ENCODE data around the gene OTUD7B.
"Not testable (repeated sequence)": the region's sequence is repeated elsewhere in the genome, so short reads cannot be mapped to it uniquely, and the experiment has no call there.

OTUD7B gene

DNA sequence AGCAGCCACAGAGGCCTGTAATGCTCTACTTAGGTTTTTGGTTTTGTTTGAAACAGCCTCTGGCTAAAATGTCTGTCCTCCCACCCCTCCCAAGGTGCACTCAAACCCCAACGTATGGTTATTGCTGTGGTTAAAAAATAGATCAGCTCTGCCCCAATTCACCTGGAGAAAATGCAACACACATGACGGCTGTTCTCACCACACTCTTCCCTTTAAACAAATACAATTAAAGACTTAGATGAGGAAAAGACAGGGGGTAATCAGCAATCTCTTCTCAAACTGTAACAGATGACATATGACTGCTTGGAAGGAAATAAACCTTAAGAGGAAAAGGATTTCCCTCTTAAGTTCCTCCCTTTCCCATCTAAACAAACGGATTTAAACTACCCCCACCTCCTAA, 67.6 kb downstream of the OTUD7B start:
- DNase-seq, result no peak

DNA sequence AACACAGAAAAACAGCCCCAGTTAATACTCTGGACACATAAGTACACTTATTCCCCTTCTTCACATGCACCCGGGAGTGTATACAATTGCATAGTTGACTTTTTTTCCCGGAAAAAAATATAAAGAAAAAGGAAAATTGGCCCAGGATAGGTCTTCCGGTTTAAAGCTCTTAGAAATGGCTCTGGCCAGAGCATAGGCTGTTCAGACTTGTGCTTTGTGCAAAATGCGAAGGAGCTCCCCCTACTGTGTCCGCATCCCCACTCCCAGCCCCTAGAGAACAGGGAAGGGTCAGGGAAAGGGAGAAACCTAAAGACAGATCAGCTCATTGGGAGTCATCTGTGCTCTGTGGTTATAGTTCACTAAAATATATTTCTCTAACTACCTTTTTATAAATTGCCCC, 68.3 kb downstream of the OTUD7B start:
- DNase-seq, result peak in 1 of 3 donors; percentile 34

DNA sequence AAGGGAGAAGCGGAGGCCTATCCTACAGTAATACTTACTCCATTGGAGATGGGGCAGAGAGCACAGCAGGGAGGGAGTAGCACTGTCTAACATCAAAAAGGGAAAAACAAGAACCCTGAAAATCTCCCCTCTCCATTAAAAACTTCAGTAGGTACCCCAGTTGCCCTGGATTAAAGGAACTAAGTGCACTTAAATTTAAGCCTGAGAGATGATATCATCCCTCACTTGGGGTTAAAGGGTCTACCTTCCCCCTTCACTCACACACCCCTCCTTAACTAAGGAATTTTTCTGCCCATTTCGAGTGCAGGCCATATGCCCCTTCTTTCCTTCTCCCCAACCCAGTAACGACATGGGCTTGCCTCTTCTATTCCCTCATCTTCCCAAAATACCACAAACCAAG, 70.1 kb downstream of the OTUD7B start:
- no peak for DNase-seq

DNA sequence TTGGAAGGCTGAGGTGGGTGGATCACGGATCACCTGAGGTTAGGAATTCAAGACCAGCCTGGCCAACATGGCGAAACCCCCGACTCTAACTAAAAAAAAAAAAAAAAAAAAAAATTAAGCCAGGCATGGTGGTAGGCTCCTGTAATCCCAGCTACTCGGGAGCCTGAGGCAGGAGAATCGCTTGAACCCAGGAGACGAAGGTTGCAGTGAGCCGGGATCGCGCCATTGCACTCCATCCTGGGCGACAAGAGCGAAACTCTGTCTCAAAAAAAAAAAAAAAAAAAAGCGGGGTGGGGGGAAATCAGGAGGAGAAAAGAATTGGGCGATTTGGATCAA, 71.9 kb downstream of the OTUD7B start:
- not testable (repeated sequence) for DNase-seq

DNA sequence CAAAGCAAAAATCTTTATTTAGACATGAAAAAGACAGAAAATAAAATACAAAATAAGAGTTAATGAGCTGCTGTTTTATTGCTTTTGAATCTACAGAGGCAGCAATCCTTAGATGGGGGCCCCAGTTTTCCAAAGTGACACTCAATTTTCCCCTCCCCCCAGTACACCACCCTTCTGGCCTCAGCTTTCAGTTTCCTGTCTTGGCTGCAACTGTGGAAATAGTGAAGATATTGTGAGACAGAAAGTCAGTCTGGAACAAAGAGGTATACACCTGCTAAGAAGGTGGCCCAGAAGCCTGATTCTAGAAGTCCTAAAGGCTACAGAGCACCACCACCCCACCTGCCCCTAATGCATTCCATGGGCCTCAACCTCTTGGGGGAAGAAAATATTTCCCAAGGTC, 72.8 kb downstream of the OTUD7B start:
- no peak for DNase-seq

DNA sequence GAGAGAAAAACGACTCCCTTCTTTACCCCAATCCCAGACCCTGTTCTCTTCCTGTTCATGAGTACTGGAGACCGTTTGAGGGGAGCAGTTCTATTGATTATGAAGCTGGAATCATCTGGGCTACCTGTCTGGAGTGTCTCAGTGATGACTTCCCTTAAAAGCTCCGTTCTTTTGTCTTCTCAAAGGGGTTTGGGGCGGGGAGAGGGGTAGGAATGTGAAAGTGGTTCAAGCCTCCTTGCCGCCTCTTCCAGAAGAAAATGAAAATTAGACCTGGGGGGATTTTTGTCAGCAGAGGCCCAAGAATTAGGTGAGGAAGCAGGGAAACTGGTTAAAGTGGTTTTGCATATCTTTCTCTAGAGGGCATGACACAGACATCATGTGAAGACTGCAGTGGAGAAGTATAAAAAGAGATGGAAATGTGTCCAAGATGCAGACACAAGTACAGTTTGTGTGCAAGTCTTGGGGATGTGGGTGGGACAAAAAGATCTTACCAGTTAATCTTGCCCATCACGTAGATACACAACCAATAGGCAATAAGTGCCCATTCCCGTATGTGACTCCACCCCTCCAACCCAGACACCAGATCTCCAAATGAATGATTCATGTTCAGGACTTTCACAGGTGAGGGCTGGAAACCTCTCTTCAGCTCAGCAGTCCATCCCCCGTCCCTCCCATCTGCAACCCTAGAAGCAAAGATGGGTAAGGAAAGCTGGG, 73.4 kb downstream of the OTUD7B start:
- peak; percentile 44 to 58 (median 53) for DNase-seq

DNA sequence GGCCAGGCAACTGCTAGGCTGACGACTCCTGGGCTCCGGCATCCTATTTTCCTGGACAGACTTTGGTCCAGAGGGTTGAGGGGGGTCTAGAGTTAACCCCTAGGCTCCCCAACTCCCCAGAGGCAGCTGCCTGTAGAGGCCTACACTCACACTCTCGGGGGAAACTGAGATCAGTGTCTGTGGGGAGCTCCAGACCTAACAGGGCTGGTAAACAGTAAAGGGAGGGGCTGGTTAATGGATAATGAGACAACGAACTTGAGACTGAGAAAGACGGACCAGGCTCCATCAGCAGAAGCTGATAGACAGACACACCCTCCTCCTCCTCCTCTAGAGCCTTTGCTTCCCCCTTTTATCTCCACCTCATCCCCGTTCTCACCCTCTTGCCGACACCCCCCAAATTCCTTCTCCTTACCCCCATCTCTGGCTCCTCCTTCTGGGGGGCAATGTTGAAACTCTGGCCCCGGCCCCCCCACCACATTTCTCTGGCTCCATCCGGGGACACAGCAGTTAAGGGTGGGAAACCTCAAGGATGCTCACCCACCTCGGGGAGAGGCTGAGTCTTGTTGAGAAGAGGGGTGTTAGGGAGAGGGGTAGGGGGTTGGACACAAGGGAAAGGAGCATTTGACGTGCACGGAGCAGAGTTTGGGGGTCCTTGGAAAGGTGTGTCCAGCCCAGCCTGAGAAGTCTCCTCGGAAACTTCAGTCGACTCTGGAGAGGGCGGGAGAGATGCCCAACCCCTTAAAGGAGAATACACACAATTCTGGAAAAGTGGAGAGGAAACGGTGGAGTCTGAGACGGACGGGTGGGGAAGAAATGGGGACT, 74.1 kb downstream of the OTUD7B start, which contains the start of gene MTMR11:
Gene MTMR11, minus strand, starts transcription at position 710 of the 822 bp plus-strand sequence. Its CDS starts 232 bp downstream, at position 478.
- DNase-seq, result no peak

DNA sequence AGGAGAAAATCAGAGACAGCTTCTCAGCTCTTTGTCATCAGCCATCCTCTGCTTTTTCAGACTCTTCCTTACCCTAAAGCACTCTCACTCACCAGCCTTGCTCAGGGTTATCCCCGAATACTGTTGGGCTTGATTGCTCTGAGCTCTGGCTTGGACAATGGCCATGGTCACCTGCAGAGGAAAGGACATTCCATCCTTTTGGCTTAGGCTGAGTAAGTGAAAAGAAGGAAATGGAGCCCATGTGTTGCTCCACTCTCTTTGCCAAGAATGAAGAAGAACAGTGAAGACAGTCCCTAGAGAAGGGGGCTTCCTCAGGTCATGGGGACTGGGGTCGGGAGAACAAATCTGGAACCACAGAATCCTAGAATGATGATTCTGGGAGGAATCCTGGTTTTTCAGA, 76.2 kb downstream of the OTUD7B start:
- no peak for DNase-seq

DNA sequence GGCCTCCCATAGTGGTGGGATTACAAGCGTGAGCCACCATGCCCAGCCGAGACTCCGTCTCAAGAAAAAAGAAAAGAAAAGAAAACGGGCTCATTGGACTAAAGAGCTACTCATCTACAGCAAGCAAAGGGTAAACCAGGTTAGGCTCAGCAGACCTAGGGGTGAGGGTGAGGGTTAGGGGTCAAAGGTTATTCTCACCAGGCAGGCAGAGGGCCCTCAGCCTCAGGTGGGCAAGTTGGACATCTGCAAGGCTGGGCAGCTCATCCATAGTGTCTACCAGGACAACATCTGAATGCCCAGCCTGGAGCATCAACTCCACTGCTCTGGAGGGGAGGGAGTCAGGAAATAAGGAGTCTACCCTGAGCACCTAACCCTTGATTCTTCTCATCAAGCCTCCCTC, 77.3 kb downstream of the OTUD7B start:
- no peak for DNase-seq

DNA sequence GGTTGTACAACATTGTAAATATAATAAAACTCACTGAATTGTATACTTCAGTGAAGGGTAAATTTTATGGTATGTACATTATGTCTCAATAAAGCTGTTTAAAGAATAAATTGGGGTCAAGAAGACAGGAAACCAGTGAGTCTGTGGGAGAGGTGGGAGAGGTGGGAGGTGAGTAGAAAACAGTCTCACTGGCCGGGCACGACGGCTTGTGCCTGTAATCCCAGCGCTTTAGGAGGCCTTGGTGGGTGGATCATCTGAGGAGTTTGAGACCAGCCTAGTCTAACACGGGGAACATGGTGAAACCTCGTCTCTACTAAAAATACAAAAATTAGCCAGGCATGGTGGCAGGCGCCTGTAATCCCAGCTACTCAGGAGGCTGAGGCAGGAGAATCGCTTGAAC, 78.1 kb downstream of the OTUD7B start:
- DNase-seq, result no peak

DNA sequence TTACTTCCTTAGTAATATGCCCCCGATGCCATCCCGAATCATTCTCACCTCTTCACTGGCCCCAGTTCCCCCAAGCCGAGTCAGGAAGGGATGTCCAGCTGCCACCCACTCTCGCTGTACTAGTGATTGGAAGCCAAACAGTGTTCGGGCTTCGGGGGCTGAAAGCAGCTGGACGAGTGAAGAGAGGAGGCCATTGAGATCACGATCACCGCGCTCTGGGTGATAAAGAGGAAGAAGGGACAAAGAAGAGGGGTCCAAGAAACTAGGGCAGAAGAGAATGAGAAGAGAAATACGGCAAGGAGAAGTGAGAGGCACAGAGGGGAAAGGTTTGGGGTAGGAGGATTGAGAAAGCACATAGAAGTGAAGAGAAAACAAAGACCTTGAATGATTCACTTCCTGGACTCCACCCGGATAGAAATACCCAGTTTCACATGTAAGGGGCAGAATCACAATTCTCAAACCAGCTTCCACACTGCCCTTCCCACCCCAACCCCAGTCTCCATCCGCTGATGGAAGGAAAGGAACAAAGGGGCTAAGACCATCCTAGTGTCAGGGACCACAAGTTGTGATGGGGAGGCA, 79.2 kb downstream of the OTUD7B start:
- peak; percentile 54 to 72 (median 68) for DNase-seq

DNA sequence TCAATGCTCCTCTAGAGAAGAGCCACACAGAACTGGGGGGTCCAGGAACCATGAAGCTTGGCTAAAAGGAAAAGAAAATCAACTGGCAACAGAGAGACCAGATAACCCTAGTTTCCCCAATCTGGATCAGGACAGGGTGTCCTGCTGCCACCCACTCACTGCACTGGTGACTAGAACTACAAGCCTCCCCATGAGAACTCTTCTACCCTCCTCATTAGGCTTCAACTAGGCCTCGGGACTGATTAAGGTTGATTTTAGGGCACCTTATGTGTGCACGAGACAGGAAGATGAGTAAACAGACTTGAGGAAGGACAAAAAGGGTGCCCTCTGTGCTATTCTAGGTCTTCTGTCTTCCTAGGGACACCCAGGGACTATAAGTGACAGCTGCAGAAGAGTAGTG, 80.7 kb downstream of the OTUD7B start:
- DNase-seq, result peak; percentile 41 to 49 (median 49)

DNA sequence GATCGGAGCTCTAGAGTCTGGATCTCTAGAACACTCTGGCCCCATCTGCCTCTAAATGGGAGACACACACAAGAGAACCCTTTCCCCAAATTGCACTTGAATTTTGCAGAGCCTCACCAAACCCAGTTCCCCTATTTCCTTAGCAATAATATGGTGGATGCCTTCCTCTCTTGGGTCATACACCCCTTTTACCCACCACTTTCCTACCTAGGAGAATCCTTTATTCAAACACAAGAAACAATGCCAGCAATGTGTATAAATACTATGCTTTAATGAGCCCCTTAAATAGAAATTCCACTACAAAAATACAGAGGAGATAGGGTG, 82.2 kb downstream of the OTUD7B start:
- DNase-seq, result peak in 1 of 3 donors; percentile 14

DNA sequence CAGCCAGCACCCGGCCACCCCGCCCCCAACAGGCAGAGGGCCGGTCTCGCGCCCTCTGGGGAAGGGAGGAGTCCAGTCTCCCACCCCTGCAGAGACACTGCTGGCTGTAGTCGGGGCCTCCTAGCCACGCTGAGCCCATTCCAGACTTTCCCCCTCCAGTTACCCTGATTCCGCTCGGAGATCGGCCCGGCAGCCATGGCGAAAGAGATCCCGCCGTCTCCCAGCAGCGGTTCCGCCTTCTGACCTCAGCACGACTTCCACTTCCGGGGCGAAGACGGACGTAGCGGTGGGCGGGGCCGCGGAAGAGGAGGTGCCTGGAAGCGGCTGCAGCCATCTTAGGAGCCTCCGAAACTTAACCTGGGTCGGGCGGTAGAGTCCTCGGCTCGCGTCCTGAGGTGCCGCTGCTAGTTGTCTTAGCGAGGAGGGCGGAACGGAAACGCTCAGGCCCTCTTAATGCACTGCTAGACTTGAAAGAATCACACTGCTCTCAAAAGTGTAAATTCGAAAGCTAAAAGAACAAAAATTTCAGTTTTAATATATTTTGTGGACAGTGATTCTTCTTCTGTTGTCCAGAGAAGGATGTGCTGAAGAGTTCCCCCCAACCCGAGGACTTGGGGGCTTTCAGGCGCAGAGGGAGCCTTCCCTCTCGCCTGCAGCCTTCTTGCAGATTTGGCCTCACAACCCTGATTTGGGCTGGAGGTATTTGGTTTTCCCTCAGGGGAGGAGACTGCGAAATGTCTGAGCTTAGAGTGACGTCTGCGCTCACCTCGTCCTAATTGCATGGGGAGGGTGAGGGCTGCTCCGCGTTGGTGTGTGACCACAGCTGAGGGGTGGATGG, 82.7 kb downstream of the OTUD7B start, which contains the start of gene SF3B4:
Gene SF3B4, minus strand, starts transcription at position 241 of the 838 bp plus-strand sequence. Its CDS starts 44 bp downstream, at position 197.
- DNase-seq, result peak; percentile 96 to 98 (median 98)

DNA sequence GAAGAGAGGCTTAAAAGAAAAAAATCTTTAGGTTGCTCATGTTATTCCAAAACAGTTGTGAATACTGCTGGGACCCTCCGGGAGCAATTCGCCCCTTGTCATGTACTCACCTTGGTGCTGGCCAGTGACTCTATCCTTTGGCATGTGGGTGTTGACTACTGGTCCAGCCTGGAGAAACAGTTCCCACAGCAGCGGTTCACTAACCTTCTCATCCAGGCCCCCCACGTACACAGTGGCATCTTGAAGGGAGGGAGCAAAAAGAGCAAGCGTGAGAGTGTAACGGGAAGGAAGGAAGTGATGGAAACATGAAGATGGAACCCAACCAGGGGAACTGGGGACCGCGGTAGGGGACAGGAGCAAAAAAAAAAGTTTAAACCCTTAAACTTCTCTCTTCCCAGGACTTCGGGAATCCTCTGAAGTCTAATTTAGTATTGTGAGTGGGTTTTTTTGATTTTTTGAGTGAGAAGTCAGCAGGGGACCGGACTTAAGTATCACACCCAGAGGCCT, 83.4 kb downstream of the OTUD7B start:
- DNase-seq, result peak in 1 of 3 donors; percentile 8

DNA sequence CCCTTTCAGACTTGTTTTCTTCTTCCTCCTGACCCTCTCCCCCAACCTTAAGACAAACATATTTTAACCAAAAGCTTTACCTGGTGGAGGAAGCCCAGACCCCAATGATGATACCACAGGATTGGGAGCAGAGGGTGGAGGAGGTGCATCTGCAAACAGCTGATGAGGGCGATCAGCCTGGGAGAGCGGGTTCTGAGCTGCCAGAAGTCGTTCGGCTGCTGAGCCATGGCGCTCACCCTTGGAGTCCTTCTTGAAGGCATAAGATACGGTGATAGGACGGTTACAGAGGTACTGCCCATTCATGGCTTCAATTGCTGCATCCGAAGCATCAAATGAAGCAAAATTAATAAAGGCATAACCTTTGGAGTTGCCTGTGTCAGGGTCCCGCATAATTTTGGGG, 84.2 kb downstream of the OTUD7B start:
- DNase-seq, result no peak

DNA sequence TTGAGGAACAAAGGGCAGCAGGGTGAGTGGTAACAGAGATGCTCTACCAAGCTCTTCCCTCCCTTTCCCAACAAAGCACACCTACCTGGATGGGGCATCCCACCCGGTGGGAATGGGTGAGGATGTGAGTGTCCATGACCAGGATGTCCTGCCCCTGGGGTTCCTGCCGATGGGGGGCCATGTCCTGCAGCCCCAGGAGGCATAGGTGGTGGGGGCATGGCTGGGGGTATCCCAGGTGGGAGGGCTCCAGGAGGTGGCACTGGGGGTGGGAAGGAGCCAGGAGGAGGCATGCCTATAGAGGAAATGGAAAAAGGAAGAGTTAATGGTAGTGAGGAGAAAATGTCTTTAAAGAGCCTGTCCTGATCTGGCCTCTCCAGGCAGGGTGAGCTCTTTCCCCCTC, 84.8 kb downstream of the OTUD7B start:
- DNase-seq, result no peak

DNA sequence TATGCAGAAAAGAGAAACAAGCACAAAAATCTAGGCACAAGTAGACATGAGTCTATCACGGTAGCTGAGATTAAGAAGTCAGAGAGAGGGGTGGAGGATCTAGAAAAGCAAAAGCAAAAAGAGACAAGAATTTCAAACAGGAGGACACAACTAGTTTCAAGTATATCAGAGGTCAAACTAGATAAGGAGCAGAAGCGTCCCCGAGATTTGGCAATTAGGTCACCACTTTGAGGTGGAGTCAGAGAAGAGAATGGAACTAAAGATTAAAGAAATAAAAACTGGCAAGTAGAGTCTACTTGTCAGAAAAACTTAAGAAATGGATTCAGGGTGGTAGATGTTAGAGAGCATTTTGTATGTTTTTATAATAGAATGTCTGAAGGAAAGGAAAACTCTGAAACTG, 85.2 kb downstream of the OTUD7B start:
- no peak for DNase-seq

DNA sequence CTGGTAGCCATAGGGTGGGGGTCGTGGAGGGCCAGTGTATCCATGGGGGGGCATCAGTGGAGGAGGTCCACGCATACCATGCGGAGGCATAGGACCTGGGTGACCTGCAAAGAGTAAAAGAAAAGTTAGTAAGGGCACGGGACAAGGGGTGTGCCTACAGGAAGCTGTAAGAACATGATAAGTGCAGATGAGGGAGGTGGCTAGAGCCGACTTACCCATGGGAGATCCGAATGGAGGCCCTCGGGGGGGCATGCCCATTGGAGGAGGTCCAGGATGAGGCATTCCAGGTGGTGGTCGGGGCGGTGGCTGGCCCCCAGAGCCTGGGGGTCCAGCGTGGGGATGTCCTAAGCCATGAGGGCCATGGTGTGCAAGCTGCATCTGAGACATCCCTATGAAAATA, 86.9 kb downstream of the OTUD7B start:
- no peak for DNase-seq

DNA sequence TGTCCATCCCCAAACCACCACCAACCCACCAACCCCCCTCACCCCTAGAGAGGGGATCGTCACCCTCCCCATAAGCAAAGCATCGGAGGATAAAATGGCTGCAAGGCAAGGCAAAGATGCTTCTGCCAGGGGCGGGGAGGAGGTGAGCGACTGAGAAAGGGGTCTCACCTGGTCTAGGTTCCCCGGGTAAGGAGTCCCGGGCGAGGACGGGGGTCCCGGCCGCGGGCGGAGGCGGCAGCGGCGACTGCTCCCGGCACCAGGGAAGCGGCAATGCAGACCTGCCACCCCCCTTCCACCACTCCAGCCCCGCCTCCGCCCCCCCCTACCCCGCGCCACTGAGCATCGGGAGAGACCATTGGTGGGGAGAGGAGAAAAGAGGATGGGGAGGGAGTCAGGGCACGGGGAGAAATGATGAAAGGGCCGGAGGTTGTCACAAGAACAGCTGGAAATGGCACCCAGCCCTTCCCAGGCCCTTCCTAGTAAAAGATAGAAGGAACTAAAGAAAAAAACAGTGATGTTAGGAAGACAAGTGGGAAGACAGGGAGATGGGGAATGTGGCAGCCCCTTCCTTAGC, 92.9 kb downstream of the OTUD7B start, which contains the start of gene SV2A:
Gene SV2A, minus strand, starts transcription at position 274 of the 574 bp plus-strand sequence. CDS start 4,004 bp downstream, outside the sequence.
- peak in 1 of 3 donors; percentile 18 for DNase-seq

DNA sequence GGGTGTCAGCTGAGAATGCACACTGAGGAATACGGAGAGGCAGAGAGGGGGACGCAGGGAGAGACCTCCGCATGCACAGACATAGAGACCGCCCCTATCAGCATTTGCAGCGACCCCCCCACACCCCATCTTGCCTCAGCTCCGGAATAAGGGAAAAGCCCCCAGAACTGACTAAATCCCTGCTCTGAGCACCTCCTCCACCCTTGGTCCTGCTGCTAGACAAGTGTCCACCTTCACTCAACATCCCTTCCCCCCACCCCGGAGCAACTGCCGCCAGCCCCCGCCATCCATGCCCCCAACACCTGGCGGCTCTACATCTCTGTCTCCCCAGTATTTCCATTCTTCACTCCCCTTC, 93.7 kb downstream of the OTUD7B start:
- DNase-seq, result no peak

DNA sequence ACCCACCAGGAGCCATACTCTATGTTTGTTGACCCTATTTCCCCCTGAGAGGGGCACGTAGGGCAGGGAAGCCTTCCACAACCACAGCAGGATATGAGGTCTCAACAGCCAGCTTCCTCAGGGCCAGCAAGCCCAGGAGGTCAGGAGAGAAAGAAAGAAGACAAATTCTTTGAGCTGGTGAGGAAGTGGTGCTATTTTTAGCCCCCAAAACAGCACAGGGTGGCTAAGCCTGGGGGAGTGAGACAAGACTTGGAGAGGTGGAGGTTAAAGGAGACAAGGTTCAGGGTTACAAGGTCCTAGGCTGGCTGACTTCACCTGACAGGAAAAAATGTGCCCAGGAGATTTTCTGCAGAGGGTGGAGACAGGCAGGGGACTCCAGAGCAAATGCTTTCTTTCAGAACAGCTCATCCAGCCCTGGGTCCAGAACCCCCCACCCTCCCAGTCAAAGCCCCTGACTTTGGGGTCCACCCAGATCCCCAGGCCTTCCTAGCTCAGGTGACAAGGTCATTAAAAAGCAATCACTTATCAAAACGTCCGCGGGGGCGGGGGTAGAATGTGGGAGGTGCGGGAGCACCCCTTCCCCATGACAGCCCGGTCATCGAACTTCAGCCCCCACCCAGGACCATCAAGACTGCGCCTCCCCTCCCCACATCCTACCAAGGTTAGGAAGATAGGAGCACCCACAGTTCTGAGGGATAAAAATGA, 94.2 kb downstream of the OTUD7B start:
- DNase-seq, result no peak

Measured in suppressor macrophage treated with lipopolysaccharide for 1 hour (primary cell).